Naive thymus-derived CD8-positive, alpha-beta T cell (primary cell): Measurements from ENCODE around the gene ANKH. TPM values are rescaled to one million over a fixed set of nuclear protein-coding genes. Genes with fewer than 3 reads are reported as not detected.

ENCODE experiments used
- ATAC-seq, 2 donors: fragments of 150-1000 bp; cut with Tn5 transposase in 1 of 2; sonication (Bioruptor Pico), chemical (Tn5 transposase) in 1 of 2; 1 replicate in 1 of 2; 2 replicates in 1 of 2; pipeline ENCODE4 v1.10.0; 2021; ENCODE audit warnings: mild to moderate bottlenecking in 2 of 2, moderate library complexity in 2 of 2
- POLR2A ChIA-PET: fragments of 350-600 bp; sonication (Branson Sonifier 250); formaldehyde crosslinking; loops from one replicate; lab custom pipeline; 2021; ENCODE audit warnings: antibody characterized with exemption; lab: Charles Lee
- DNase-seq, 10 donors: peaks; one replicate each; pipeline versions ENCODE4 v3.0.0 to v3.0.0-alpha.2; 2020 to 2022
- H3K27ac Mint-ChIP-seq, 10 donors: one replicate each; pipeline ENCODE4 v1.8.0; 2020 to 2022; ENCODE audit warnings: mild to moderate bottlenecking in 10 of 10, mixed read lengths in 10 of 10, moderate library complexity in 4 of 10, inconsistent platforms in 1 of 10
- H3K27me3 Mint-ChIP-seq, 5 donors: one replicate each; pipeline ENCODE4 v1.8.0; 2021 to 2022; ENCODE audit warnings: mixed read lengths in 5 of 5
- H3K36me3 Mint-ChIP-seq, 3 donors: one replicate each; pipeline ENCODE4 v1.8.0; 2020 to 2022; ENCODE audit warnings: mixed read lengths in 3 of 3, mild to moderate bottlenecking in 2 of 3, inconsistent platforms in 1 of 3
- H3K4me1 Mint-ChIP-seq, 4 donors: one replicate each; pipeline ENCODE4 v1.8.0; 2021 to 2022; ENCODE audit warnings: mixed read lengths in 4 of 4
- H3K4me3 Mint-ChIP-seq, 10 donors: one replicate each; pipeline ENCODE4 v1.8.0; 2020 to 2022; ENCODE audit warnings: mild to moderate bottlenecking in 10 of 10, mixed read lengths in 10 of 10, moderate library complexity in 6 of 10, inconsistent platforms in 1 of 10
- H3K9me3 Mint-ChIP-seq, 9 donors: one replicate each; pipeline ENCODE4 v1.8.0; 2020 to 2022; ENCODE audit warnings: mixed read lengths in 9 of 9, mild to moderate bottlenecking in 3 of 9, inconsistent platforms in 1 of 9, moderate library complexity in 1 of 9
- polyA plus RNA-seq, 3 donors: library from polyadenylated mRNA; unstranded; fragments of 300-500 nt; fragmentation: Illumina TruSeq; gene quantifications; one replicate each; pipeline ENCODE4 v1.2.3, GENCODE V29; 2021
- total RNA-seq, 8 experiments: library from RNA in 2 of 8; stranded (reverse) in 2 of 8; gene quantifications; one replicate each; pipeline ENCODE4 v1.2.3 and lab custom pipeline; 2021 to 2026

The ANKH gene
- total and polyA plus RNA-seq, 5 experiments from 2014 or later: 29.1 to 162 (median 41.3) TPM

- H3K9me3 Mint-ChIP-seq: no peaks in the 10 kb centered on the region
- no peaks in the 10 kb centered on the region for H3K27me3 Mint-ChIP-seq
- peak overlapping the region in 4 of 10 donors; percentile 28 to 74 (median 40) for H3K27ac Mint-ChIP-seq
- H3K4me3 Mint-ChIP-seq: no peak overlapping the region
- peaks cover 17 to 30% (median 21%) of the 10 kb centered on the region in 4 donors for H3K4me1 Mint-ChIP-seq
- ATAC-seq: no peak
- no peak for DNase-seq
- POLR2A ChIA-PET: interaction anchor here (1.0 kb wide), 1 partner anchor 18 kb away, joined by 3 read pairs; no protein-coding TSS in a partner anchor
- H3K36me3 Mint-ChIP-seq: peaks cover 10 to 84% (median 33%) of the 10 kb centered on the region in 3 donors
These were observed 175.5 kb downstream of the ANKH start for GRCh38 chr5:14696057-14696456.

- Mint-ChIP-seq H3K4me3 (no peak overlapping the region), H3K4me1 (peaks cover 13 to 23% (median 17%) of the 10 kb centered on the region in 4 donors), H3K27me3 (no peaks in the 10 kb centered on the region), H3K36me3 (peaks cover 14 to 93% (median 42%) of the 10 kb centered on the region in 3 donors), H3K9me3 (no peaks in the 10 kb centered on the region), H3K27ac (no peak overlapping the region)
- POLR2A ChIA-PET: interaction anchor here (1.0 to 1.8 kb wide), 2 partner anchors 12 to 17 kb away, joined by 3 to 10 read pairs; no protein-coding TSS in a partner anchor
- ATAC-seq (no peak), DNase-seq (no peak)
These were observed 176.4 kb downstream of the ANKH start for GRCh38 chr5:14695152-14695551.

GRCh38 chr5:14693070-14693469 is 178.5 kb downstream of the ANKH start:
- ATAC-seq: no peak
- peak overlapping the region in 1 of 10 donors; percentile 37 for H3K27ac Mint-ChIP-seq
- H3K9me3 Mint-ChIP-seq: peaks cover 0 to 2% (median 0%) of the 10 kb centered on the region in 9 donors
- peaks cover 20 to 93% (median 51%) of the 10 kb centered on the region in 3 donors for H3K36me3 Mint-ChIP-seq
- DNase-seq: no peak
- POLR2A ChIA-PET: no interaction called here
- no peaks in the 10 kb centered on the region for H3K27me3 Mint-ChIP-seq
- no peak overlapping the region for H3K4me3 Mint-ChIP-seq
- H3K4me1 Mint-ChIP-seq: peaks cover 4 to 13% (median 10%) of the 10 kb centered on the region in 4 donors

- peak overlapping the region in 3 of 10 donors; percentile 8 to 21 (median 20) for H3K27ac Mint-ChIP-seq
- no peak overlapping the region for H3K4me3 Mint-ChIP-seq
- POLR2A ChIA-PET: interaction anchor here (1.9 to 3.2 kb wide), 3 partner anchors 19 to 183 kb away, joined by 5 to 15 read pairs (median 15); no protein-coding TSS in a partner anchor
These were observed 184.4 kb downstream of the ANKH start for GRCh38 chr5:14687023-14687665.

GRCh38 chr5:14686517-14686916 is 185.1 kb downstream of the ANKH start:
- Mint-ChIP-seq H3K27me3 (no peaks in the 10 kb centered on the region), H3K9me3 (peaks cover 0 to 2% (median 0%) of the 10 kb centered on the region in 9 donors), H3K4me1 (peaks cover 7 to 12% (median 9%) of the 10 kb centered on the region in 4 donors), H3K36me3 (peaks cover 18 to 91% (median 31%) of the 10 kb centered on the region in 3 donors), H3K27ac (peak overlapping the region in 7 of 10 donors; percentile 8 to 73 (median 25)), H3K4me3 (no peak overlapping the region)
- POLR2A ChIA-PET: interaction anchor here (1.2 to 2.0 kb wide), 3 partner anchors 21 to 186 kb away, joined by 3 to 15 read pairs (median 5); no protein-coding TSS in a partner anchor
- DNase-seq: no peak
- ATAC-seq: no peak

More at GRCh38 chr5:14687023-14687665, 184.4 kb downstream of the ANKH start:
- peaks cover 7 to 12% (median 9%) of the 10 kb centered on the region in 4 donors for H3K4me1 Mint-ChIP-seq
- peaks cover 0 to 2% (median 0%) of the 10 kb centered on the region in 9 donors for H3K9me3 Mint-ChIP-seq
- H3K36me3 Mint-ChIP-seq: peaks cover 18 to 91% (median 31%) of the 10 kb centered on the region in 3 donors
- DNase-seq: no peak
- H3K27me3 Mint-ChIP-seq: no peaks in the 10 kb centered on the region
- ATAC-seq: no peak

GRCh38 chr5:14685757-14686156 is 185.8 kb downstream of the ANKH start:
- DNase-seq (peak in 8 of 10 donors; percentile 14 to 70 (median 50)), ATAC-seq (peak; percentile 82 to 88)
- Mint-ChIP-seq H3K27me3 (no peaks in the 10 kb centered on the region), H3K4me3 (peak overlapping the region; percentile 28 to 80 (median 70)), H3K4me1 (peaks cover 7 to 12% (median 9%) of the 10 kb centered on the region in 4 donors), H3K27ac (peak overlapping the region in 9 of 10 donors; percentile 40 to 90 (median 75)), H3K36me3 (peaks cover 18 to 91% (median 28%) of the 10 kb centered on the region in 3 donors), H3K9me3 (peaks cover 0 to 2% (median 0%) of the 10 kb centered on the region in 9 donors)
- POLR2A ChIA-PET: interaction anchor here (1.1 to 2.0 kb wide), 6 partner anchors 22 to 307 kb away, joined by 3 to 15 read pairs (median 4); no protein-coding TSS in a partner anchor

GRCh38 chr5:14684757-14685156 is 186.8 kb downstream of the ANKH start:
- no peaks in the 10 kb centered on the region for H3K27me3 Mint-ChIP-seq
- H3K4me1 Mint-ChIP-seq: peaks cover 7 to 15% (median 9%) of the 10 kb centered on the region in 4 donors
- H3K27ac Mint-ChIP-seq: peak overlapping the region in 6 of 10 donors; percentile 5 to 69 (median 50)
- DNase-seq (no peak), ATAC-seq (no peak)
- no peaks in the 10 kb centered on the region for H3K9me3 Mint-ChIP-seq
- POLR2A ChIA-PET: interaction anchor here (1.3 to 1.6 kb wide), 4 partner anchors 12 to 308 kb away, joined by 3 to 4 read pairs (median 4); no protein-coding TSS in a partner anchor
- no peak overlapping the region for H3K4me3 Mint-ChIP-seq
- H3K36me3 Mint-ChIP-seq: peaks cover 11 to 91% (median 18%) of the 10 kb centered on the region in 3 donors

GRCh38 chr5:14683906-14684455 is 187.6 kb downstream of the ANKH start:
- no peaks in the 10 kb centered on the region for H3K9me3 Mint-ChIP-seq
- peak overlapping the region in 6 of 10 donors; percentile 4 to 57 (median 42) for H3K27ac Mint-ChIP-seq
- no peak for DNase-seq
- no peak overlapping the region for H3K4me3 Mint-ChIP-seq
- POLR2A ChIA-PET: interaction anchor here (1.3 to 1.6 kb wide), 3 partner anchors 11 to 43 kb away, joined by 3 to 4 read pairs (median 3); no protein-coding TSS in a partner anchor
- peaks cover 6 to 90% (median 14%) of the 10 kb centered on the region in 3 donors for H3K36me3 Mint-ChIP-seq
- ATAC-seq: no peak
- peaks cover 7 to 15% (median 9%) of the 10 kb centered on the region in 4 donors for H3K4me1 Mint-ChIP-seq
- H3K27me3 Mint-ChIP-seq: no peaks in the 10 kb centered on the region

GRCh38 chr5:14681236-14681752 is 190.3 kb downstream of the ANKH start:
- peak overlapping the region in 5 of 10 donors; percentile 40 to 74 (median 46) for H3K27ac Mint-ChIP-seq
- ATAC-seq (no peak), DNase-seq (no peak)
- H3K36me3 Mint-ChIP-seq: peaks cover 0 to 83% (median 5%) of the 10 kb centered on the region in 3 donors
- H3K4me3 Mint-ChIP-seq: no peak overlapping the region
- POLR2A ChIA-PET: no interaction called here
- no peaks in the 10 kb centered on the region for H3K9me3 Mint-ChIP-seq
- H3K4me1 Mint-ChIP-seq: peaks cover 17 to 31% (median 20%) of the 10 kb centered on the region in 4 donors
- no peaks in the 10 kb centered on the region for H3K27me3 Mint-ChIP-seq

GRCh38 chr5:14679595-14679994 is 192.0 kb downstream of the ANKH start:
- peak overlapping the region in 1 of 10 donors; percentile 74 for H3K27ac Mint-ChIP-seq
- no peaks in the 10 kb centered on the region for H3K27me3 Mint-ChIP-seq
- ATAC-seq (no peak), DNase-seq (no peak)
- H3K4me3 Mint-ChIP-seq: no peak overlapping the region
- peaks cover 0 to 81% (median 5%) of the 10 kb centered on the region in 3 donors for H3K36me3 Mint-ChIP-seq
- H3K4me1 Mint-ChIP-seq: peaks cover 23 to 40% (median 30%) of the 10 kb centered on the region in 4 donors
- no peaks in the 10 kb centered on the region for H3K9me3 Mint-ChIP-seq
- POLR2A ChIA-PET: no interaction called here

- Mint-ChIP-seq H3K4me1 (peaks cover 28 to 47% (median 37%) of the 10 kb centered on the region in 4 donors), H3K27ac (peak overlapping the region in 7 of 10 donors; percentile 58 to 87 (median 77)), H3K36me3 (peaks cover 0 to 80% (median 10%) of the 10 kb centered on the region in 3 donors), H3K4me3 (no peak overlapping the region), H3K27me3 (no peaks in the 10 kb centered on the region), H3K9me3 (no peaks in the 10 kb centered on the region)
- ATAC-seq: no peak
- POLR2A ChIA-PET: interaction anchor here (1.6 kb wide), 1 partner anchor 17 kb away, joined by 3 read pairs; no protein-coding TSS in a partner anchor
- DNase-seq: no peak
These were observed 192.7 kb downstream of the ANKH start for GRCh38 chr5:14678773-14679334.

GRCh38 chr5:14676320-14676719 is 195.3 kb downstream of the ANKH start:
- peak overlapping the region; percentile 65 to 91 (median 85) for H3K27ac Mint-ChIP-seq
- ATAC-seq (peak; percentile 47 to 61), DNase-seq (no peak)
- POLR2A ChIA-PET: no interaction called here
- peaks cover 0 to 71% (median 13%) of the 10 kb centered on the region in 3 donors for H3K36me3 Mint-ChIP-seq
- no peaks in the 10 kb centered on the region for H3K27me3 Mint-ChIP-seq
- peaks cover 44 to 71% (median 62%) of the 10 kb centered on the region in 4 donors for H3K4me1 Mint-ChIP-seq
- H3K9me3 Mint-ChIP-seq: no peaks in the 10 kb centered on the region
- H3K4me3 Mint-ChIP-seq: peak overlapping the region; percentile 29 to 79 (median 72)
